ENCODE measurements around the gene IARS2.
A peak's percentile ranks its signal among the peaks of the same experiment; 100 is the strongest.
"Not testable (repeated sequence)": the region's sequence is repeated elsewhere in the genome, so short reads cannot be mapped to it uniquely, and the experiment has no call there.

IARS2 gene

DNA sequence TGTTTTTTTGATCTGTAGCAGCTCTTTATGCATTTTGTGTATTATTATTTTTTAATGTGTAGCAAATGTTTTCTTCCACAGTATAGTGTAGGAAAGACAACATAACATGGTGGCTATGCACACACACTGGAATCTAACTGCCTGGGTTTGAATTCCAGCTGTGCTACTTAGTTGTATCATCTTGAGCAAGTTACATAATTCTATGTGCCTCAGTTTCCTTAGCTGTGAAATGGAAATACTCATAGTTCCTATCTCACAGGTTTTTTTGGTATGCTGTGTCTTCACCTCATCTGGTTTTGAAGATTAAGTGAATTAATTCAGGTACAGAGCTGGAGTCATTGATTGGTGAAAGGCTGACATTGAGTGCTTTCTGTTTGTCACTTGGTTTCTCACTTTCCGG, 1.2 kb upstream of the IARS2 start:
- Histone ChIP-seq H4K20me1 (ENCODE audit: insufficient read depth, low read length) (no peaks in the 10 kb centered on the region), H3K27ac (ENCODE audit: low read length) (no peak overlapping the region), H3K9me3 (replicated peaks; ENCODE audit: insufficient read depth, low read length) (no peaks in the 10 kb centered on the region), H3K9ac (ENCODE audit: low read length) (no peak overlapping the region), H3K4me3 (ENCODE audit: low read length) (no peak overlapping the region), H3K27me3 (replicated peaks; ENCODE audit: insufficient read depth, low read length) (no peaks in the 10 kb centered on the region), H3K9me2 (replicated peaks; ENCODE audit: insufficient read depth, low read length) (no peaks in the 10 kb centered on the region), H2AFZ (ENCODE audit: low read length) (no peak overlapping the region), H3K36me3 (replicated peaks; ENCODE audit: insufficient read depth, low read length) (peaks cover 4% of the 10 kb centered on the region; the same call in 1 of the 2 replicates), H3K4me2 (ENCODE audit: low read depth, low read length) (no peak overlapping the region), H3K79me2 (ENCODE audit: low read length) (peaks cover 37% of the 10 kb centered on the region), H3K4me1 (ENCODE audit: low read length) (peaks cover 9% of the 10 kb centered on the region), H3F3A (ENCODE audit: insufficient read depth, low read length) (peaks cover 25% of the 10 kb centered on the region)
- no peak for TF ChIP-seq EZH2phosphoT487 (IDR thresholded peaks at IDR 0.05; ENCODE audit: low read length)
- TF ChIP-seq, protein P1, sequence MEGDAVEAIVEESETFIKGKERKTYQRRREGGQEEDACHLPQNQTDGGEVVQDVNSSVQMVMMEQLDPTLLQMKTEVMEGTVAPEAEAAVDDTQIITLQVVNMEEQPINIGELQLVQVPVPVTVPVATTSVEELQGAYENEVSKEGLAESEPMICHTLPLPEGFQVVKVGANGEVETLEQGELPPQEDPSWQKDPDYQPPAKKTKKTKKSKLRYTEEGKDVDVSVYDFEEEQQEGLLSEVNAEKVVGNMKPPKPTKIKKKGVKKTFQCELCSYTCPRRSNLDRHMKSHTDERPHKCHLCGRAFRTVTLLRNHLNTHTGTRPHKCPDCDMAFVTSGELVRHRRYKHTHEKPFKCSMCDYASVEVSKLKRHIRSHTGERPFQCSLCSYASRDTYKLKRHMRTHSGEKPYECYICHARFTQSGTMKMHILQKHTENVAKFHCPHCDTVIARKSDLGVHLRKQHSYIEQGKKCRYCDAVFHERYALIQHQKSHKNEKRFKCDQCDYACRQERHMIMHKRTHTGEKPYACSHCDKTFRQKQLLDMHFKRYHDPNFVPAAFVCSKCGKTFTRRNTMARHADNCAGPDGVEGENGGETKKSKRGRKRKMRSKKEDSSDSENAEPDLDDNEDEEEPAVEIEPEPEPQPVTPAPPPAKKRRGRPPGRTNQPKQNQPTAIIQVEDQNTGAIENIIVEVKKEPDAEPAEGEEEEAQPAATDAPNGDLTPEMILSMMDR (IDR thresholded peaks at IDR 0.05; ENCODE audit: low read length): no peak
- no peak for DNase-seq

DNA sequence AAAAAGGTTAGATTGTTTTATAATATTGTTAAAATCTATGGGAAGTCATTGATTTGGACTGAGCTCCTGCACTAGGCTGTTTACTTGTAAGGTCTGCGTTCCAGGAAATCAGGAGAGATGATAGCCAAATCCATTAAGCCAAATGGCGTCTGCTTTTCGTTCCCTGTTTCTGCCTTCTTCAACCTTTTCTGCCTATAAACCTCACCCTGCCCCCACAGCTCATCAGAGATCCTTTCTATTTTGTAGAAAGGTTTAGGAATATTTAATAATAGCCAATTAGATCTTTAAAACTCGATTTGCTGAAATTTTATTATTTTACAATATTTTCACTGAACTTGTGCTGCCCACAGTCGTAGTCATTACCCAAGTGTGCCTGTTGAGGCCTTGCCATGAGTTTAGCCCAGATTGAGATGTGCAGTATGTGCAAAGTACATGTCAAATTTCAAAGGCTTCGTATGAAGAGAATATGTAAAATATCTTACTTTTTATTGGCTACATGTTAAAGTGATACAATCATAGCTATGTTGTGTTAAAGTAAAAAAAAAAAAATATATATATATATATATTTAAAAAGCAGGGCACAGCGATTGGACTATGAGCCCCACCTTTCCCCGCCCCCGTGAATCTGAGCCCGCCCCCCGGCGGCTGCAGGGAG, 444 bp upstream of the IARS2 start:
- Histone ChIP-seq H3K9ac (ENCODE audit: low read length) (no peak overlapping the region), H2AFZ (ENCODE audit: low read length) (peak overlapping the region; percentile 78), H3K4me3 (ENCODE audit: low read length) (no peak overlapping the region; the same call in 1 of the 2 replicates)

DNA sequence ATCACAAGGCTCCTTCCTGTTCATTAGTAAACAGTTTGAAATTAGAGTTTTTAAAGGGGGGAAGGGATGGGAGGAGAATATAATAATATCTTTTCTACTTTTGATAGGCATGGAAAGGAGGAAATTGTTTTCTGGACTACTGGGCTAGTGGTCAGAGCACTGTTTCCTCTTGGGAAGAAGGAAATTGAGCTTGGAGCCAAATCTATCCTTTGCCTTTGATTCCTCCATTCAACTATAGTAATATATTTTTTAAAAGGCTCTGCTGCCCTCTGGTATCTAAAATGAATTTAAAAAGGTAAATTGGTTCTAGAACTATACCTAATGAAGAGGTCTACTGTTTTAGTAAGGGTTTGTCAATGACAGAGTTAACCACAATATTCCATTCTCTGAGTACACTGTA, 5.9 kb downstream of the IARS2 start:
- no peaks in the 10 kb centered on the region for H4K20me1 ChIP-seq (ENCODE audit: insufficient read depth, low read length)
- TF ChIP-seq, protein P1 (IDR thresholded peaks at IDR 0.05; ENCODE audit: low read length): no peak
- TF ChIP-seq EZH2 (optimal IDR thresholded peaks at IDR 0.05; ENCODE audit: low read depth, low read length) (no peak), EZH2phosphoT487 (IDR thresholded peaks at IDR 0.05; ENCODE audit: low read length) (no peak)
- no peak overlapping the region for H3K9ac ChIP-seq (ENCODE audit: low read length)
- no peak for DNase-seq
- no peaks in the 10 kb centered on the region for H3F3A ChIP-seq (ENCODE audit: insufficient read depth, low read length)
- H3K36me3 ChIP-seq (replicated peaks; ENCODE audit: insufficient read depth, low read length): peaks cover 13% of the 10 kb centered on the region
- H3K9me2 ChIP-seq (replicated peaks; ENCODE audit: insufficient read depth, low read length): no peaks in the 10 kb centered on the region
- H3K27me3 ChIP-seq (replicated peaks; ENCODE audit: insufficient read depth, low read length): no peaks in the 10 kb centered on the region
- H3K27ac ChIP-seq (ENCODE audit: low read length): no peak overlapping the region
- no peaks in the 10 kb centered on the region for H3K9me3 ChIP-seq (replicated peaks; ENCODE audit: insufficient read depth, low read length)
- H3K4me3 ChIP-seq (ENCODE audit: low read length): no peak overlapping the region
- H2AFZ ChIP-seq (ENCODE audit: low read length): no peak overlapping the region
- no peak overlapping the region for H3K4me2 ChIP-seq (ENCODE audit: low read depth, low read length)
- peaks cover 1% of the 10 kb centered on the region; the same call in 1 of the 2 replicates for H3K4me1 ChIP-seq (ENCODE audit: low read length)
- H3K79me2 ChIP-seq (ENCODE audit: low read length): peaks cover 18% of the 10 kb centered on the region

More for the DNA sequence above, 444 bp upstream of the IARS2 start:
- H3K9me3 ChIP-seq (replicated peaks; ENCODE audit: insufficient read depth, low read length): no peaks in the 10 kb centered on the region
- no peak overlapping the region for H3K27ac ChIP-seq (ENCODE audit: low read length)
- H3F3A ChIP-seq (ENCODE audit: insufficient read depth, low read length): peaks cover 25% of the 10 kb centered on the region
- peaks cover 4% of the 10 kb centered on the region; the same call in 1 of the 2 replicates for H3K36me3 ChIP-seq (replicated peaks; ENCODE audit: insufficient read depth, low read length)
- H4K20me1 ChIP-seq (ENCODE audit: insufficient read depth, low read length): no peaks in the 10 kb centered on the region
- H3K27me3 ChIP-seq (replicated peaks; ENCODE audit: insufficient read depth, low read length): no peaks in the 10 kb centered on the region
- H3K4me2 ChIP-seq (ENCODE audit: low read depth, low read length): peak overlapping the region; percentile 65; the same call in 1 of the 2 replicates
- peaks cover 30% of the 10 kb centered on the region for H3K79me2 ChIP-seq (ENCODE audit: low read length)
- TF ChIP-seq EZH2 (optimal IDR thresholded peaks at IDR 0.05; ENCODE audit: low read depth, low read length): no peak
- TF ChIP-seq, protein P1 (IDR thresholded peaks at IDR 0.05; ENCODE audit: low read length): no peak
- TF ChIP-seq EZH2phosphoT487 (IDR thresholded peaks at IDR 0.05; ENCODE audit: low read length): no peak
- no peaks in the 10 kb centered on the region for H3K9me2 ChIP-seq (replicated peaks; ENCODE audit: insufficient read depth, low read length)
- DNase-seq: no peak
- peaks cover 9% of the 10 kb centered on the region for H3K4me1 ChIP-seq (ENCODE audit: low read length)

GRCh38 chr1:220110473-220110872, 16.5 kb downstream of the IARS2 start:
- H3K36me3 ChIP-seq (replicated peaks; ENCODE audit: insufficient read depth, low read length): peaks cover 16% of the 10 kb centered on the region; the same call in 1 of the 2 replicates
- H3K27ac ChIP-seq (ENCODE audit: low read length); H2AFZ ChIP-seq (ENCODE audit: low read length); DNase-seq; H3K27me3 ChIP-seq (replicated peaks; ENCODE audit: insufficient read depth, low read length); H4K20me1 ChIP-seq (ENCODE audit: insufficient read depth, low read length); H3K4me3 ChIP-seq (ENCODE audit: low read length); H3K9me2 ChIP-seq (replicated peaks; ENCODE audit: insufficient read depth, low read length); H3K4me1 ChIP-seq (ENCODE audit: low read length); H3K4me2 ChIP-seq (ENCODE audit: low read depth, low read length); H3K9ac ChIP-seq (ENCODE audit: low read length); H3K79me2 ChIP-seq (ENCODE audit: low read length); H3K9me3 ChIP-seq (replicated peaks; ENCODE audit: insufficient read depth, low read length); H3F3A ChIP-seq (ENCODE audit: insufficient read depth, low read length): not testable (repeated sequence)

DNA sequence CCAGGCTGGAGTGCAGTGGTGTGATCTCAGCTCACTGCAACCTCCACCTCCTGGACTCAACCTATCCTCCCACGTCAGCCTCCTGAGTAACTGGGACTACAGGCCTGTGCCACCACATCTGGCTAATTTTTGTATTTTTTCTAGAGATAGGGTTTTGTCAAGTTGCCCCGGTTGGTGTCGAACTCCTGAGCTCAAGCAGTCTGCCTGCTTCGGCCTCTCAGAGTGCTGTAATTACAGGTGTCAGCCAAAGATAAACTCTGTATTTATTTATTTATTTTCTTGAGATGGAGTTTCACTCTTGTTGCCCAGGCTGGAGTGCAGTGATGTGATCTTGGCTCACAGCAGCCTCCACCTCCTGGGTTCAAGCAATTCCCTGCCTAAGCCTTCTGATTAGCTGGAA, 18.7 kb downstream of the IARS2 start:
- not testable (repeated sequence) for H3K4me3 ChIP-seq (ENCODE audit: low read length); H3F3A ChIP-seq (ENCODE audit: insufficient read depth, low read length); H3K36me3 ChIP-seq (replicated peaks; ENCODE audit: insufficient read depth, low read length); H3K79me2 ChIP-seq (ENCODE audit: low read length); H3K27me3 ChIP-seq (replicated peaks; ENCODE audit: insufficient read depth, low read length); DNase-seq; H3K27ac ChIP-seq (ENCODE audit: low read length); H4K20me1 ChIP-seq (ENCODE audit: insufficient read depth, low read length); H2AFZ ChIP-seq (ENCODE audit: low read length); H3K9me3 ChIP-seq (replicated peaks; ENCODE audit: insufficient read depth, low read length); H3K4me2 ChIP-seq (ENCODE audit: low read depth, low read length); H3K9ac ChIP-seq (ENCODE audit: low read length); H3K4me1 ChIP-seq (ENCODE audit: low read length); H3K9me2 ChIP-seq (replicated peaks; ENCODE audit: insufficient read depth, low read length)

All from MM.1S (cell line).